HEK293 (cell line): ENCODE measurements around the gene HIP1.
"Not testable (repeated sequence)": the region's sequence is repeated elsewhere in the genome, so short reads cannot be mapped to it uniquely, and the experiment has no call there.

Source experiments
- TCF7L2 ChIP-seq: IDR thresholded peaks from 2 replicates; pipeline ENCODE4 v1.6.1; 2011; ENCODE audit warnings: low read depth, mild to moderate bottlenecking, inconsistent platforms, low read length, moderate library complexity, borderline replicate concordance
- ZNF23 ChIP-seq: fragments of 450-650 bp; formaldehyde crosslinking; IDR thresholded peaks from 2 replicates; pipeline ENCODE4 v1.5.1; 2016; ENCODE audit warnings: missing biosample characterization, missing genetic modification characterization, borderline replicate concordance
- TF ChIP-seq, protein P1 (sequence below): fragments of 450-650 bp; formaldehyde crosslinking; IDR thresholded peaks from 2 replicates; pipeline ENCODE4 v1.5.1; 2016; ENCODE audit warnings: missing biosample characterization, missing genetic modification characterization, borderline replicate concordance
- TF ChIP-seq, protein P2 (sequence below): fragments of 450-650 bp; formaldehyde crosslinking; IDR thresholded peaks from 2 replicates; pipeline ENCODE4 v1.5.1; 2016; ENCODE audit warnings: missing biosample characterization, missing genetic modification characterization
- TF ChIP-seq, protein P3 (sequence below): fragments of 450-650 bp; formaldehyde crosslinking; IDR thresholded peaks from 2 replicates; pipeline ENCODE4 v1.5.1; 2016; ENCODE audit warnings: missing biosample characterization, missing genetic modification characterization

DNA sequence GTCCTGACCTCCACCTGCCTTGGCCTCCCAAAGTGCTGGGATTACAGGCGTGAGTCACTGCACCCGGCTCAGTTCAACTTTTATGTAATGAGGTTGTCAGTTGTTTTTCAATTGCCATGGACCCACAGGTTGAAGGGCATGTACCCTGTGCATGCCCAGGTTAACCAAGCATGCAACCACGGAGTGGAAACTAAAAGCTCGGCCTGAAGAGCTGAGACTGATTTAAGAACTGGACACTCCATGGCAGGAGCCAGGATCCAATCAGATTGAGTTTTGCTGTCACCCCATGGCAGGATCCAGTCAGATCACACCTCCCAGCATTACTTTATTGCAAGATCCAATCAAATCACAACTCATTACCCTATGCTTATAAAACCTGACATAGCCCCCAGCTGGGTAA lies 229.7 kb downstream of the HIP1 start:
- TF ChIP-seq, protein P1, sequence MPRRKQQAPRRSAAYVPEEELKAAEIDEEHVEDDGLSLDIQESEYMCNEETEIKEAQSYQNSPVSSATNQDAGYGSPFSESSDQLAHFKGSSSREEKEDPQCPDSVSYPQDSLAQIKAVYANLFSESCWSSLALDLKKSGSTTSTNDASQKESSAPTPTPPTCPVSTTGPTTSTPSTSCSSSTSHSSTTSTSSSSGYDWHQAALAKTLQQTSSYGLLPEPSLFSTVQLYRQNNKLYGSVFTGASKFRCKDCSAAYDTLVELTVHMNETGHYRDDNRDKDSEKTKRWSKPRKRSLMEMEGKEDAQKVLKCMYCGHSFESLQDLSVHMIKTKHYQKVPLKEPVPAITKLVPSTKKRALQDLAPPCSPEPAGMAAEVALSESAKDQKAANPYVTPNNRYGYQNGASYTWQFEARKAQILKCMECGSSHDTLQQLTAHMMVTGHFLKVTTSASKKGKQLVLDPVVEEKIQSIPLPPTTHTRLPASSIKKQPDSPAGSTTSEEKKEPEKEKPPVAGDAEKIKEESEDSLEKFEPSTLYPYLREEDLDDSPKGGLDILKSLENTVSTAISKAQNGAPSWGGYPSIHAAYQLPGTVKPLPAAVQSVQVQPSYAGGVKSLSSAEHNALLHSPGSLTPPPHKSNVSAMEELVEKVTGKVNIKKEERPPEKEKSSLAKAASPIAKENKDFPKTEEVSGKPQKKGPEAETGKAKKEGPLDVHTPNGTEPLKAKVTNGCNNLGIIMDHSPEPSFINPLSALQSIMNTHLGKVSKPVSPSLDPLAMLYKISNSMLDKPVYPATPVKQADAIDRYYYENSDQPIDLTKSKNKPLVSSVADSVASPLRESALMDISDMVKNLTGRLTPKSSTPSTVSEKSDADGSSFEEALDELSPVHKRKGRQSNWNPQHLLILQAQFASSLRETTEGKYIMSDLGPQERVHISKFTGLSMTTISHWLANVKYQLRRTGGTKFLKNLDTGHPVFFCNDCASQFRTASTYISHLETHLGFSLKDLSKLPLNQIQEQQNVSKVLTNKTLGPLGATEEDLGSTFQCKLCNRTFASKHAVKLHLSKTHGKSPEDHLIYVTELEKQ = not testable (repeated sequence)
- TF ChIP-seq ZNF23 (tag by site-specific recombination); TCF7L2: not testable (repeated sequence)
- TF ChIP-seq, protein P2, sequence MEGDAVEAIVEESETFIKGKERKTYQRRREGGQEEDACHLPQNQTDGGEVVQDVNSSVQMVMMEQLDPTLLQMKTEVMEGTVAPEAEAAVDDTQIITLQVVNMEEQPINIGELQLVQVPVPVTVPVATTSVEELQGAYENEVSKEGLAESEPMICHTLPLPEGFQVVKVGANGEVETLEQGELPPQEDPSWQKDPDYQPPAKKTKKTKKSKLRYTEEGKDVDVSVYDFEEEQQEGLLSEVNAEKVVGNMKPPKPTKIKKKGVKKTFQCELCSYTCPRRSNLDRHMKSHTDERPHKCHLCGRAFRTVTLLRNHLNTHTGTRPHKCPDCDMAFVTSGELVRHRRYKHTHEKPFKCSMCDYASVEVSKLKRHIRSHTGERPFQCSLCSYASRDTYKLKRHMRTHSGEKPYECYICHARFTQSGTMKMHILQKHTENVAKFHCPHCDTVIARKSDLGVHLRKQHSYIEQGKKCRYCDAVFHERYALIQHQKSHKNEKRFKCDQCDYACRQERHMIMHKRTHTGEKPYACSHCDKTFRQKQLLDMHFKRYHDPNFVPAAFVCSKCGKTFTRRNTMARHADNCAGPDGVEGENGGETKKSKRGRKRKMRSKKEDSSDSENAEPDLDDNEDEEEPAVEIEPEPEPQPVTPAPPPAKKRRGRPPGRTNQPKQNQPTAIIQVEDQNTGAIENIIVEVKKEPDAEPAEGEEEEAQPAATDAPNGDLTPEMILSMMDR (tag by site-specific recombination) = not testable (repeated sequence)
- TF ChIP-seq, protein P3, sequence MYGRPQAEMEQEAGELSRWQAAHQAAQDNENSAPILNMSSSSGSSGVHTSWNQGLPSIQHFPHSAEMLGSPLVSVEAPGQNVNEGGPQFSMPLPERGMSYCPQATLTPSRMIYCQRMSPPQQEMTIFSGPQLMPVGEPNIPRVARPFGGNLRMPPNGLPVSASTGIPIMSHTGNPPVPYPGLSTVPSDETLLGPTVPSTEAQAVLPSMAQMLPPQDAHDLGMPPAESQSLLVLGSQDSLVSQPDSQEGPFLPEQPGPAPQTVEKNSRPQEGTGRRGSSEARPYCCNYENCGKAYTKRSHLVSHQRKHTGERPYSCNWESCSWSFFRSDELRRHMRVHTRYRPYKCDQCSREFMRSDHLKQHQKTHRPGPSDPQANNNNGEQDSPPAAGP (tag by site-specific recombination) = not testable (repeated sequence)
